IMR-90 (cell line): ENCODE measurements around the gene KRT1. TPM values are rescaled to one million over a fixed set of nuclear protein-coding genes. Genes with fewer than 3 reads are reported as not detected.

ENCODE experiments used
- ATAC-seq: fragments of 200-7000 bp; cut with Tn5 transposase; 2 replicates; pipeline ENCODE4 v1.9.1; 2020; ENCODE audit warnings: low read depth, mild to moderate bottlenecking, moderate library complexity
- BruUV-seq: library from RNA; stranded (reverse); fragments of 400-500 nt; replicated peaks from 2 replicates; lab custom pipeline; 2021; lab: Mats Ljungman, UMichigan
- CTCF ChIA-PET: fragments of 300-600 bp; formaldehyde crosslinking; extraction: SDS; loops from one replicate; lab custom pipeline; 2021; ENCODE audit warnings: antibody characterized with exemption; lab: Yijun Ruan, JAX
- POLR2A ChIA-PET: fragments of 300-600 bp; sonication (Branson Sonifier 250); formaldehyde crosslinking; loops from one replicate; lab custom pipeline; 2022; ENCODE audit warnings: antibody characterized with exemption; ENCODE audit not compliant: unreplicated experiment; lab: Charles Lee
- DNase-seq: peaks from one replicate; pipeline ENCODE4 v3.0.0; 2013
- H2AFZ ChIP-seq: replicated peaks from 2 replicates; pipeline ENCODE3; 2013; ENCODE audit warnings: low read length, mild to moderate bottlenecking; ENCODE audit not compliant: poor library complexity
- H2AK5ac ChIP-seq: 2 replicates; pipeline ENCODE4 v1.6.1; 2013; ENCODE audit warnings: low read depth, low read length, inconsistent platforms
- H2AK9ac ChIP-seq: replicated peaks from 2 replicates; pipeline ENCODE3; 2013; ENCODE audit warnings: mild to moderate bottlenecking, low read depth, low read length, moderate library complexity; ENCODE audit not compliant: poor library complexity
- H2BK120ac ChIP-seq: 2 replicates; pipeline ENCODE4 v1.6.1; 2013; ENCODE audit warnings: low read depth, low read length, inconsistent platforms
- H2BK15ac ChIP-seq: 3 replicates; pipeline ENCODE4 v1.6.1; 2013; ENCODE audit warnings: low read depth, low read length, inconsistent platforms
- H2BK20ac ChIP-seq: 2 replicates; pipeline ENCODE4 v1.6.1; 2013; ENCODE audit warnings: low read depth, mild to moderate bottlenecking, inconsistent platforms, low read length, moderate library complexity
- H2BK5ac ChIP-seq: 2 replicates; pipeline ENCODE4 v1.6.1; 2013; ENCODE audit warnings: mild to moderate bottlenecking, low read depth, low read length, inconsistent platforms; ENCODE audit not compliant: poor library complexity, severe bottlenecking
- H3K14ac ChIP-seq: replicated peaks from 2 replicates; pipeline ENCODE4 v1.6.1; 2013; ENCODE audit warnings: low read depth, low read length, inconsistent platforms
- H3K18ac ChIP-seq: 2 replicates; pipeline ENCODE4 v1.6.1; 2013; ENCODE audit warnings: low read depth, low read length, control low read depth
- H3K23ac ChIP-seq: 2 replicates; pipeline ENCODE4 v1.6.1; 2013; ENCODE audit warnings: low read depth, low read length, inconsistent platforms
- H3K27ac ChIP-seq: 2 replicates; pipeline ENCODE4 v1.5.1; 2013; ENCODE audit warnings: mild to moderate bottlenecking, control low read depth, low read length; ENCODE audit not compliant: insufficient read depth
- H3K27me3 ChIP-seq: 2 replicates; pipeline ENCODE4 v1.6.1; 2013; ENCODE audit warnings: low read length; ENCODE audit not compliant: control insufficient read depth, insufficient read depth
- H3K36me3 ChIP-seq: 2 replicates; pipeline ENCODE4 v1.6.1; 2013; ENCODE audit warnings: low read length, mixed read lengths; ENCODE audit not compliant: control insufficient read depth, insufficient read depth
- H3K4ac ChIP-seq: 2 replicates; pipeline ENCODE4 v1.6.1; 2013; ENCODE audit warnings: low read depth, low read length, inconsistent platforms
- H3K4me1 ChIP-seq: 2 replicates; pipeline ENCODE4 v1.6.1; 2013; ENCODE audit warnings: low read length, mixed read lengths; ENCODE audit not compliant: control insufficient read depth, insufficient read depth
- H3K4me2 ChIP-seq: 2 replicates; pipeline ENCODE4 v1.6.1; 2013; ENCODE audit warnings: low read depth, mild to moderate bottlenecking, control low read depth, low read length, moderate library complexity
- H3K4me3 ChIP-seq: 2 replicates; pipeline ENCODE4 v1.5.1; 2013; ENCODE audit warnings: low read depth, mild to moderate bottlenecking, control low read depth, low read length, moderate library complexity; ENCODE audit not compliant: insufficient read depth
- H3K56ac ChIP-seq: 2 replicates; pipeline ENCODE4 v1.6.1; 2013; ENCODE audit warnings: low read length, inconsistent platforms; ENCODE audit not compliant: insufficient read depth; ENCODE audit errors: extremely low read depth
- H3K79me1 ChIP-seq, 2 experiments: 2 replicates each; pipeline ENCODE4 v1.6.1; 2013; ENCODE audit warnings: low read length in 2 of 2, inconsistent platforms in 1 of 2, low read depth in 1 of 2
- H3K9ac ChIP-seq: 2 replicates; pipeline ENCODE4 v1.6.1; 2013; ENCODE audit warnings: low read depth, low read length, control low read depth
- H3K9me1 ChIP-seq: 2 replicates; pipeline ENCODE4 v1.6.1; 2013; ENCODE audit warnings: low read length, inconsistent platforms; ENCODE audit not compliant: insufficient read depth
- H3K9me3 ChIP-seq: 2 replicates; pipeline ENCODE4 v1.6.1; 2013; ENCODE audit warnings: low read length; ENCODE audit not compliant: control insufficient read depth, insufficient read depth
- H4K20me1 ChIP-seq: 2 replicates; pipeline ENCODE4 v1.6.1; 2013; ENCODE audit warnings: low read length, inconsistent platforms; ENCODE audit not compliant: insufficient read depth
- H4K5ac ChIP-seq: 2 replicates; pipeline ENCODE4 v1.6.1; 2013; ENCODE audit warnings: mild to moderate bottlenecking, low read depth, low read length, control low read depth
- H4K8ac ChIP-seq, 2 experiments: 2 replicates each; pipeline ENCODE4 v1.6.1; 2013; ENCODE audit warnings: low read depth in 2 of 2, low read length in 2 of 2, control low read depth in 1 of 2, inconsistent platforms in 1 of 2
- H4K91ac ChIP-seq: 2 replicates; pipeline ENCODE4 v1.6.1; 2013; ENCODE audit warnings: low read depth, low read length, inconsistent platforms; ENCODE audit not compliant: insufficient read depth
- CEBPB ChIP-seq: IDR thresholded peaks from 2 replicates; pipeline ENCODE4 v1.6.1; 2012; ENCODE audit warnings: low read depth, low read length, improper control_type of control experiment
- CHD1 ChIP-seq: IDR thresholded peaks from 2 replicates; pipeline ENCODE4 v1.6.1; 2012; ENCODE audit warnings: low read depth, low read length, improper control_type of control experiment
- FOS ChIP-seq: fragments of 150-350 bp; IDR thresholded peaks from 2 replicates; pipeline ENCODE4 v1.6.1; 2016; ENCODE audit warnings: low read depth, low read length
- MAFK ChIP-seq: IDR thresholded peaks from 2 replicates; pipeline ENCODE4 v1.6.1; 2012; ENCODE audit warnings: low read depth, low read length, improper control_type of control experiment
- MAZ ChIP-seq: IDR thresholded peaks from 2 replicates; pipeline ENCODE4 v1.6.1; 2012; ENCODE audit warnings: low read depth, mild to moderate bottlenecking, low read length, improper control_type of control experiment, moderate library complexity, borderline replicate concordance
- MXI1 ChIP-seq: IDR thresholded peaks from 2 replicates; pipeline ENCODE4 v1.6.1; 2012; ENCODE audit warnings: low read depth, mild to moderate bottlenecking, low read length, moderate library complexity, borderline replicate concordance
- NFE2L2 ChIP-seq: fragments of 150-350 bp; IDR thresholded peaks from 2 replicates; pipeline ENCODE4 v1.6.1; 2016; ENCODE audit warnings: low read depth, mild to moderate bottlenecking, low read length
- POLR2A ChIP-seq: IDR thresholded peaks from 2 replicates; pipeline ENCODE4 v1.6.1; 2012; ENCODE audit warnings: mild to moderate bottlenecking, low read depth, low read length
- RAD21 ChIP-seq: IDR thresholded peaks from 2 replicates; pipeline ENCODE4 v1.6.1; 2012; ENCODE audit warnings: low read length, improper control_type of control experiment
- RCOR1 ChIP-seq: IDR thresholded peaks from 2 replicates; pipeline ENCODE4 v1.6.1; 2012; ENCODE audit warnings: mild to moderate bottlenecking, low read length, improper control_type of control experiment; ENCODE audit not compliant: insufficient replicate concordance
- RFX5 ChIP-seq: IDR thresholded peaks from 2 replicates; pipeline ENCODE4 v1.8.0; 2012; ENCODE audit warnings: low read depth, mild to moderate bottlenecking, low read length, moderate library complexity
- SMC3 ChIP-seq: fragments of 150-350 bp; IDR thresholded peaks from 2 replicates; pipeline ENCODE4 v1.6.1; 2016; ENCODE audit warnings: low read depth, mild to moderate bottlenecking, antibody characterized with exemption, low read length, moderate library complexity
- WGBS, 2 experiments: methylation state at CpG; one replicate each; pipeline versions ENCODE4 v1.1.5 to v1.1.7; 2013; ENCODE audit warnings: missing lambda C conversion rate in 2 of 2; ENCODE audit not compliant: insufficient read length in 1 of 2; ENCODE audit errors: extremely low coverage in 2 of 2; 5-methylcytosine and 5-hydroxymethylcytosine counted together
- dilution Hi-C: fragments of 300-500 bp; cut with HindIII; formaldehyde crosslinking; loops from one replicate; pipeline ENCODE4 v1.14.3; 2018; ENCODE audit warnings: low sequenced_read_pairs; ENCODE audit not compliant: unreplicated experiment
- in situ Hi-C: fragments of 300-500 bp; cut with MboI; formaldehyde crosslinking; loops from 3 replicates; pipeline ENCODE4 v1.14.3; 2019; ENCODE audit warnings: low sequenced_read_pairs, inconsistent platforms, mixed read lengths
- intact Hi-C: fragments of 100-400 bp; cut with micrococcal nuclease; formaldehyde crosslinking; loops from 2 replicates; pipeline ENCODE4 v1.10.0; 2022
- polyA plus RNA-seq, 3 experiments: library from polyadenylated mRNA; depleted of rRNA; stranded (reverse); fragments of >200 nt; gene quantifications; 2 replicates each; pipeline ENCODE4 v1.2.3, GENCODE V29; 2012; ENCODE audit warnings: low replicate concordance in 1 of 3
- total RNA-seq: library from RNA; depleted of rRNA; stranded (reverse); fragments of >200 nt; gene quantifications from 2 replicates; pipeline ENCODE4 v1.2.3, GENCODE V29; 2012
- TF ChIP-seq, protein P1 (sequence below): conservative IDR thresholded peaks from 2 replicates; pipeline ENCODE4 v1.5.1; 2012; ENCODE audit warnings: mild to moderate bottlenecking, low read depth, low read length, improper control_type of control experiment
- TF ChIP-seq, protein P2 (sequence below): fragments of 150-350 bp; IDR thresholded peaks from 2 replicates; pipeline ENCODE4 v1.6.1; 2016; ENCODE audit warnings: low read depth, mild to moderate bottlenecking, low read length, moderate library complexity, borderline replicate concordance
- TF ChIP-seq, protein P3 (sequence below): fragments of 150-350 bp; IDR thresholded peaks from 2 replicates; pipeline ENCODE4 v1.6.1; 2017; ENCODE audit warnings: mild to moderate bottlenecking, antibody characterized with exemption, low read length, low read depth

KRT1 gene
- total and polyA plus RNA-seq, 2 of the 4 experiments (the other 2 are of a cell fraction): not detected

DNA sequence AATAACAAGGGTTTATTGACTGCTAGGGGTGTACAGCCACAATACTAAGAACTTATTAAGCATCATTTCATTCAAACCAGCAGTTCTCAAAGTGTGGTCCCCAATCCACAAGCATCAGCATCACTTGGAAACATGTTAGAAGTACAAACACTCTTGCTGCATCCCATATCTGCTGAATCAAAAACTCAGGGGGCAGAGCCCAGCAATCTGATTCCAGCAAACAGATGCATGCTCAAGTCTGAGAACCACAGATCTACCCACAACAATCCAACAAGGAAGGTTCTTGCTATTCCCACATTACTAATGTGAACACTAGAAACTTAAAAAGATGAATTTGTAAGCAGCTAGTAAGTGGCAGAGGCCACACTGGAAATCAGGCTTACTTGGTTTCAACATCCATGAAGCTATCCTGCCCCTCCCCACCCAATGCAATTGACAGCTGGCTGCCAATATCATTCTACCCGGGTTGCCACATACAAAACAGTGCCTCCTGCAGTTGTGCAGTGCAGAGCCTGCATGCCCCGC, 16.9 kb upstream of the KRT1 start:
- Histone ChIP-seq H3K27me3 (peaks cover 37% of the 10 kb centered on the region), H3K4me3 (no peak overlapping the region), H2AK9ac (no peak overlapping the region), H3K4me1 (no peaks in the 10 kb centered on the region), H3K56ac (no peak overlapping the region), H2BK20ac (no peak overlapping the region), H4K20me1 (no peaks in the 10 kb centered on the region), H4K91ac (no peak overlapping the region), H3K14ac (no peak overlapping the region), H3K27ac (no peak overlapping the region), H2AK5ac (no peak overlapping the region), H4K8ac (no peak overlapping the region), H3K9me1 (no peaks in the 10 kb centered on the region; the same call in 1 of the 2 replicates), H3K9me3 (no peaks in the 10 kb centered on the region), H3K23ac (no peak overlapping the region), H2BK120ac (no peak overlapping the region), H3K4ac (no peak overlapping the region), H3K4me2 (no peak overlapping the region), H2BK5ac (no peak overlapping the region), H4K5ac (no peak overlapping the region), H2AFZ (no peak overlapping the region), H3K36me3 (no peaks in the 10 kb centered on the region), H3K9ac (no peak overlapping the region), H2BK15ac (no peak overlapping the region), H3K79me1 (no peaks in the 10 kb centered on the region), H3K18ac (no peak overlapping the region)
- in situ Hi-C loops: no loop called here
- dilution Hi-C loops: no loop called here
- ATAC-seq: no peak
- DNase-seq: no peak
- BruUV-seq: no TSS peak
- 0% methylated on average over 1 of the region's 2 CpGs; no CpG with 5 or more reads in 1 of the 2 experiments for WGBS, 2 experiments
- POLR2A ChIA-PET: no interaction called here
- intact Hi-C loops: no loop called here
- CTCF ChIA-PET: no interaction called here
- TF ChIP-seq, protein P1, sequence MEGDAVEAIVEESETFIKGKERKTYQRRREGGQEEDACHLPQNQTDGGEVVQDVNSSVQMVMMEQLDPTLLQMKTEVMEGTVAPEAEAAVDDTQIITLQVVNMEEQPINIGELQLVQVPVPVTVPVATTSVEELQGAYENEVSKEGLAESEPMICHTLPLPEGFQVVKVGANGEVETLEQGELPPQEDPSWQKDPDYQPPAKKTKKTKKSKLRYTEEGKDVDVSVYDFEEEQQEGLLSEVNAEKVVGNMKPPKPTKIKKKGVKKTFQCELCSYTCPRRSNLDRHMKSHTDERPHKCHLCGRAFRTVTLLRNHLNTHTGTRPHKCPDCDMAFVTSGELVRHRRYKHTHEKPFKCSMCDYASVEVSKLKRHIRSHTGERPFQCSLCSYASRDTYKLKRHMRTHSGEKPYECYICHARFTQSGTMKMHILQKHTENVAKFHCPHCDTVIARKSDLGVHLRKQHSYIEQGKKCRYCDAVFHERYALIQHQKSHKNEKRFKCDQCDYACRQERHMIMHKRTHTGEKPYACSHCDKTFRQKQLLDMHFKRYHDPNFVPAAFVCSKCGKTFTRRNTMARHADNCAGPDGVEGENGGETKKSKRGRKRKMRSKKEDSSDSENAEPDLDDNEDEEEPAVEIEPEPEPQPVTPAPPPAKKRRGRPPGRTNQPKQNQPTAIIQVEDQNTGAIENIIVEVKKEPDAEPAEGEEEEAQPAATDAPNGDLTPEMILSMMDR: no peak
- TF ChIP-seq CHD1: no peak
- TF ChIP-seq SMC3: no peak
- TF ChIP-seq RAD21: no peak
- no peak for TF ChIP-seq MAFK
- TF ChIP-seq CEBPB: no peak
- no peak for TF ChIP-seq RFX5
- no peak for TF ChIP-seq NFE2L2
- TF ChIP-seq MAZ: no peak
- TF ChIP-seq, protein P2, sequence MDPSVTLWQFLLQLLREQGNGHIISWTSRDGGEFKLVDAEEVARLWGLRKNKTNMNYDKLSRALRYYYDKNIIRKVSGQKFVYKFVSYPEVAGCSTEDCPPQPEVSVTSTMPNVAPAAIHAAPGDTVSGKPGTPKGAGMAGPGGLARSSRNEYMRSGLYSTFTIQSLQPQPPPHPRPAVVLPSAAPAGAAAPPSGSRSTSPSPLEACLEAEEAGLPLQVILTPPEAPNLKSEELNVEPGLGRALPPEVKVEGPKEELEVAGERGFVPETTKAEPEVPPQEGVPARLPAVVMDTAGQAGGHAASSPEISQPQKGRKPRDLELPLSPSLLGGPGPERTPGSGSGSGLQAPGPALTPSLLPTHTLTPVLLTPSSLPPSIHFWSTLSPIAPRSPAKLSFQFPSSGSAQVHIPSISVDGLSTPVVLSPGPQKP: no peak
- TF ChIP-seq RCOR1: no peak
- no peak for TF ChIP-seq POLR2A
- TF ChIP-seq MXI1: no peak
- TF ChIP-seq FOS: no peak
- TF ChIP-seq, protein P3, sequence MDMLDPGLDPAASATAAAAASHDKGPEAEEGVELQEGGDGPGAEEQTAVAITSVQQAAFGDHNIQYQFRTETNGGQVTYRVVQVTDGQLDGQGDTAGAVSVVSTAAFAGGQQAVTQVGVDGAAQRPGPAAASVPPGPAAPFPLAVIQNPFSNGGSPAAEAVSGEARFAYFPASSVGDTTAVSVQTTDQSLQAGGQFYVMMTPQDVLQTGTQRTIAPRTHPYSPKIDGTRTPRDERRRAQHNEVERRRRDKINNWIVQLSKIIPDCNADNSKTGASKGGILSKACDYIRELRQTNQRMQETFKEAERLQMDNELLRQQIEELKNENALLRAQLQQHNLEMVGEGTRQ: no peak
